GM21515 (cell line): ENCODE data around the gene PSMD8.
A peak's percentile ranks its signal among the peaks of the same experiment; 100 is the strongest.

Experiments
- ATAC-seq: cut with Tn5 transposase; IDR thresholded peaks from one replicate; pipeline ENCODE4 v1.9.1; 2021; ENCODE audit not compliant: unreplicated experiment

PSMD8 gene

DNA sequence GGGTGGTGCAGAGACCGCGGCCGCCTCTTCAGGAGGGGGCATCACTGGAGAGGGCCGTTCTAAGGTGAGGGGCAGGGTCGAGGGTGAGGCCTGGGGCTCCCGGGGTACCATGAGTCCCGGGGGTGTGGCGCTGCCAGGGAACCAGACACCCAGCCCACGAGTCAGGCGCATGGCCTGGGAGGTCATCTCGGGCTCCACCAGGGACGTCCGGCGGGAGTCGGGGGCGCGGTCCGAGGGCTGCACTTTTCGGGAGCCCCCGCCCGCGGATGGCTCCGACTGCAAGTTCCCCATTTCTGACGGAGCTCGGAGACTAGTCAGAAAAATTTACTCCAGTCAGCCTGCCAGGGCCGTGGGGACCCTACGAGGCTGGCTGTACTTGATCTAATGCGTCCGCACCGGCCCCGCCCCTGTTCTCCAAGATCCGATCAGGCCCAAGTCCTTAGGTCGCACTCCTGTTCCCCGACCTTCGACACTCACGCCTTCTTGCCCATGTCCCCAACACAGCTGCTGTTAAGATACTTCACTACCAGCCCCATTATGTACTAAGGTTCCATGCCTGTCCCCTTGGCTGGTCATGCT is 12.7 kb downstream of the PSMD8 start:
- no peak for ATAC-seq

DNA sequence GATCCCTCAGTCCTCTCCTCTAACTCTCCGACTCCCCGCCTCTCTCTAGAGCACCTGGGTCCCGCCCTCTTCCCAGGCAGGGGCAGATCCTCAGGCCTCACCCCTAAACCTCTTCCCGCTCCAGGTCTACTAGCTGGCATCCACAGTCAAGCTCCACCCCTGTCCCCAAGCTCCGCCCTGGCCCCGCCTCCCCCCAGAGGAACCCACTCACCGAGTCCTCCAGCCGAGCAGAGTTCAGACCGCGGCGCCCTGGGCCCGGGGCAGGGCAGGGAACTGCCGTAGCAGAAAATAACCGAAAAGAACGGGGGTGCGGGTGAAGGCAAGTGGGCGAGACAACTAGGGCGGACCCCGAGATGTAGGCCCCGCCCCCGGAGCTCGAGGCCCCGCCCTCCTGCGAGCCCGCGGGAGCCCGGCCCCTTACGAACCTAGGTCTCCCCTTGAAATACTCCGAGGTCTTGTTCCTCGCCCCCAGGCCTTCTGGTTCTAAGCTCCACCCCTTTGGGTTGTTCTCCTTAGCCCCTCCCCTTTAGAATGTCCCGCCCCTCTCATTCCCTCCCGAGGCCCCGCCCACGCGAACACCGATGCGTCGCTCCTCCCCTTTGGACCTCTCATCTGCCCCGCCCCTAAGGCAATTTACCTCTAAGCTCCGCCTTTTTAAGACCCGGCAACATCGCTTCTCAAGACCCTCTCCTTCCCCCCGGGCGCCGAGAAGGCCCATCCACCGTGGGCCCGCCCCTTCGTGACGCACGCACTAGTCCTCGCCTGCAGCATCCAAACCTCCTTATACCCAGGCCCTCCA is 13.4 kb downstream of the PSMD8 start, which contains the start of gene GGN:
GGN (minus strand) TSS at position 485 of the 799 bp plus-strand sequence. CDS start 773 bp downstream, outside the sequence.
- no peak for ATAC-seq

DNA sequence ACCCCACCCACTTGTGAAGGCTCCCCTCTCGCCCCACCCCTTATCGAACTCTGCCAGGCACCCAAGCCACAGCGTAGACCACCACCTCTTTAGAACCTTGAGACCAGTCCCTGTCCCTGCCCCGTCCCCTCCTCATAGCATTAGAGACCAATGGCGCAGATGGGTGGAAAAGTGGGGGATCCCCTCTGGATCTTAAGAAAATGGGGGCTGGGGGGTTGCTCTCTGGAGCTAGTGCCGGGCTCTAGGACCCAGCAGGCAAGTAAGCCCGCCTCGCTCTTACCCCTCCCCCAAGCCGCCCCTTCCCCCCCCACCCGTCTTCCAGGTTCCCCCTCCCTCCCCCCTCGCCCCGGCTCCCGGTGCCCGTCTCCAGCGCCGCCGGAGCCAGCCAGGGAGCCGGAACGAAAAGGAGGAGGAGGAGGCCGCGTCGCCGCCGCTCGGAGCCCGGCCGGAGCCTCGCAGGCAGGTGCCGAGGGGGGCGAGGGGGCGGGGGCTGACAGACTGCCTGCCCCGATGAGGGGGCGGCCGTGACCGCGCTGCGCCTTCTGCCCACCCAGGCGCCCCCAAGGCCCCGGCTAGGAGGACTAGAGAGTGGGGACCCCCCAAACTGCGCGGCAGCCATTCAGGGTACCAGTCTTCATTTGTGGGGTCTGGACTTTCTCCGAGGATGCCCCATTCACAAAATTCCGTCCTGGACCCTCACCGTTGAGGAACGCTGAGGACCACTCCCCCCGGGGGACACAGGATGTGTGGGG is 14.2 kb downstream of the PSMD8 start, which contains the start of gene SPRED3:
SPRED3 (plus strand) TSS at position 349 of the 752 bp plus-strand sequence. CDS start 1,606 bp downstream, outside the sequence.
- no peak for ATAC-seq

DNA sequence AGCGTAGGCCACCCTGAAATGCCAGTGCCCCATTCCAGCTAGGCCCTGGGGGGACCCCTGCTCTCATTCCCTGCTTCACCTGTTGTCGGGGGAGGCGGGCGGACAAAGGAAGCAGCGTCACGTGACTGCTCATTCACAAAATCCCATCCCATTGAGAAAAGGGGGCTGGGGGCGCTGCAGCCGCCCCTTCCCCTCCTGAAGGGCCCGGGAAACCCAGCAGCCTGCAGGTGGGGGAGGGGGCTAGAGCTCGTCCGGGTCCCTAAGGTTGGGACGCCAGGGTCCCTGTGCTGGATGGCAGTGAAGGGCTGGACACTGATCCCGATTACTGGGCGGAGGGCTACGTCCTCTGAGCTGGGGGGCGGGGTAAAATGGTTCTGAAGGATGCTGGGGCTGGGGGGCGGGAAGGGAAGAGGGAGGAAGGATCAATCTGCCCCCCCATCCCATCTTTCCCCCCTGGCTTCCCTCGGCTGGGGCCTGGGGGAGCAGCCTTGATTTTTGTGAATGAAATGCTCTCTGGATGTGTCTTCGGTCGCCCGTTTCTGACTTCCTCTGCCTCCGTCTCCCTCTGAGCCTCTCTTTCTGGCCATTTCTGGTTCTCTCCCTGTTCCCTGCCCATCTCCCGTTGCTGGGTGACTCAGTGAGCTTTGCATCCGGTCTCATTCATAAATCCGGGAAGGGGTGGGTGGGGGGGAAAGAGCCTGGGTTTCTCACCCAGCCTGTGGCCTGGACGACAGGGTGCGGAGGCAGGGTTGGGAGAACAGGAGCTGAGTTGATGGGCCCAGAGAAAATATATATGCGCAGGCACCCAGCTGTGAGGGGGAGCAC is 14.9 kb downstream of the PSMD8 start:
- no peak for ATAC-seq

DNA sequence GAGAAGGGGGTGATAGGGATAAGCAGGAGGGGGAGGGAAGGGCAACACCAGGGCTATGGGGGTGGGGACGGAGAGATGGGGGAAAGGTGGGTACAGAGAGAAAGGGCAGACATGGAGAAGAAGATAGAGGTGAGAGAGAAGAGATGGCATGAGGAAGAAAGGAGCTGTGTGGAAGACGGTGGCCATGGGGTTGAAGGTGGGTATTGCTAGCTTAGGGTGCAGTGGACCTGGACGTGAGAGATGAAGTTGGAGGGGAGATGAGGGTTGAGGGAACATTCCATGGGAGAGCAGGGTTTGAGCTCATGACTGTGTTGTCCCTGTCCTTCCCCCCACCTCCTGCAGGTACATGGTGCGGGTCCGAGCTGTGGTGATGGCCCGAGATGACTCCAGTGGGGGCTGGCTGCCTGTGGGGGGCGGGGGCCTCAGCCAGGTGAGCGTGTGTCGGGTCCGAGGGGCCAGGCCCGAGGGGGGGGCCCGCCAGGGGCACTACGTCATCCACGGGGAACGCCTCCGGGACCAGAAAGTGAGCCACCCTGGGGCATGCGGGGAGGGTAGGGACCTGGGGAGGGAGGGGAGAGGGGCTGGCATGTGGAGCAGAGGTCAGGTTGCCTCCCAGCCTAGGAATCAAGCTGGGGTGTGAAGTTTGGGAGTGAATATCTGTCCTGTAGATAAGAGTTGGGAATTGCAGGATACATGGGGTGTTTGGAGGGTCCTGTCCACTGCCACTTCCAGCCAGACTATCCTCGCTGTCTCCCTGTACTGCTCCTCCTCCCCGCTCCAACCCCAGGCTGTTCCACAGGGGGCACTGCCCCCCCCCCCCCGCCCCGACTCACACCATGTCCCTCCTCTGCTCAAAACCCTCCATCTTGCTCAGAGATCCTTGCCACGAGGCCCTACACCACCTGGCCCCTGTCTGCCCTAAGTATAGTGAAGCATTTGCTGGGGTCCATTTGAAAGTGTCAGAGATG is 15.9 kb downstream of the PSMD8 start:
- no peak for ATAC-seq

DNA sequence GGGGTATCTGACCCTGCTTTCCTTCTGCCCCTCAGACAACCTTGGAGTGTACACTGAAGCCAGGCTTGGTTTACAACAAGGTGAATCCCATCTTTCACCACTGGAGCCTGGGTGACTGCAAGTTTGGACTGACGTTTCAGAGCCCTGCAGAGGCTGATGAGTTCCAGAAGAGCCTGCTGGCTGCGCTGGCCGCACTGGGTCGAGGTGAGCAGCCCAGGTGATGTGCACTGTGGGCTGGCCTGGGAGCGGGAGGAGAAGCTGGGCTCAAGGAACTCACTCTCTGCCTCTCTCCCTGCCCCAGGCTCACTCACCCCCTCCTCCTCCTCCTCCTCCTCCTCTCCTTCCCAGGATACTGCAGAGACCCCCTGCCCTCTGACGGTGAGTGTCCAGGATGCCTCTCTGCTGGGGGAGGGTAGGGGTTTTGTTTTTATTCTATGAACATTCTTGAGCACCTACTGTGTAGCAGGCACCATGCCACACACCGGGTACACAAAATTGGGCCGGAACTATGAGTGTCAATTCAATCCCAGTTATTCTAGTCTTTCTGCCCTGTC is 17.6 kb downstream of the PSMD8 start:
- no peak for ATAC-seq

DNA sequence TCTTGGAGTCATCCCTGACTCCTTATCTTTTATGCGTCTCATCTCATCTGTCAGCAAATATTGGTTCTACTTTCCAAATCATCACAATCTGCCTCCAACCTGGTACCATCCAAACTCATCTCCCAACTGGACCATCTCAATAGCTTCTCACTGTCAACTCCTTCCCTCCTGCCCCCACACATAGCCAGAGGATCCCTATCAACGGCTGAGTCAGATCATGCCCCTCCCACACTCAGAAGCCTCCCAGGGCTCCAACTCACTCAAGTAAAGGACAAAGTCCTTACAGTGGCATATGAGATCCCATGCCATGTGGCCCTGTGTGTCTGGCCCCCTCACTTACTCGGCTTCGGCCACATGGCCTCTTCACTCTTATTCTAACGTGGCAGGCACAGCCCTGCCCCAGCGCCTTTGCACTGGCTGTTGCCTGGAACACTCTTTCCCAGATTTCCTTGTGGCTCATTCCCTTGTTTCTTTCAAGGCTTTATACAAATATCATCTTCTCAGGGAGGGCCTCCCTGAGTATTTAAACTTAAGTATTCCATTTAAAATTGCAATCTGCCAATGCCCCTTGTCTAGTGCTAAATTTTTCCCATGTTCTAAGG is 18.4 kb downstream of the PSMD8 start:
- no peak for ATAC-seq

DNA sequence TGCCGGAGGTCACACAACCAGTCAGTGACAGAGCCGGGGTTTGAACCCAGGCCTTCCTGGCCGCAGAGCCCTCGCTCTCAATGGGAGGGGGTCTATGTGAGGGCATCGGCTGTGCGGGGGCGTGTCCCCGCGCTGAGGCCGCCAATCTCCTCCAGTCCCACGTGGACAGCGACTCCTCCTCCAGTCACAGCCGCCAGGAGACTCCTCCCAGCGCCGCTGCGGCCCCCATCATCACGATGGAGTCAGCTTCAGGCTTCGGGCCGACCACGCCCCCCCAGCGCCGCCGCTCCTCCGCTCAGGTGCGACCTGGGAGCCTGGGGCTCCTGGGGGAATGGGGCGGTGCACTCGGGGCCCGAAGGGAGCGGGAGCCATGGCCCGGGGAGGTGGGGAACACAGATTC is 20.1 kb downstream of the PSMD8 start:
- no peak for ATAC-seq

DNA sequence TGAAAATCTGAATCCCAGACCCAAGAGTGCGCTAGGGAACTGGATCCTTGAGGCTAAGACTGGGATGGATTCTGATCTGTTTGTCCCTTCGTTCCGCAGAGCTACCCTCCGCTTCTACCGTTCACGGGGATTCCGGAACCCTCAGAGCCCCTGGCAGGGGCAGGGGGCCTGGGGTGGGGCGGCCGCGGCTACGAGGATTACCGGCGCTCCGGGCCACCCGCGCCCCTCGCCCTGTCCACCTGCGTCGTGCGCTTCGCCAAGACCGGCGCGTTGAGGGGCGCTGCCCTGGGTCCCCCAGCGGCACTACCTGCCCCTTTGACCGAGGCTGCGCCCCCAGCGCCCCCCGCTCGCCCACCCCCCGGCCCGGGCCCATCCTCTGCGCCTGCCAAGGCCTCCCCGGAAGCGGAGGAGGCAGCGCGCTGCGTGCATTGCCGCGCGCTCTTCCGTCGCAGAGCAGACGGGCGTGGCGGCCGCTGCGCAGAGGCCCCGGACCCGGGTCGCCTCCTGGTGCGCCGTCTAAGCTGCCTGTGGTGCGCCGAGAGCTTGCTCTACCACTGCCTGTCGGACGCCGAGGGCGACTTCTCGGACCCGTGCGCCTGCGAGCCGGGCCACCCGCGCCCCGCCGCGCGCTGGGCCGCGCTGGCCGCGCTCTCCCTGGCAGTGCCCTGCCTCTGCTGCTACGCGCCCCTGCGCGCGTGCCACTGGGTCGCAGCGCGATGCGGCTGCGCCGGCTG is 21.2 kb downstream of the PSMD8 start:
- ATAC-seq: no peak

DNA sequence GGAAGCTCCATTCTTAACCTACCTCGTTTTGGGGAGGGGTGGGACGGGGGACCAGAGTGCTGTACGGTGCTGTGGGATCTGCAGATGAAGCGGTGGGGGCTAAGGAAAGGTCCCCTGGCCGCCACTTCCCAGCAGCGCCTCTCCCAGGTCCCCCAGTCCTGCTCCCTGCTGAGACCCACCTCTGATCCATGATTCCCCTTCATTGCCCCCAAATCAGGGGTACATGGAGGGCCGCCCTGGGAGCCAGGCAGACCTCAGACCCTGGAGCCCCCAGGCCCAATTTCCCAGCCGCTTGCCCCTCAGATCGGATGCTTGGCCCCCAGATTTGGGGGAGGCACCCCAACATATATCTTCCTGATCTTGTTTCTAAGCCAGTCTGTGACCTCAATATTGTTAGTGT is 24.7 kb downstream of the PSMD8 start:
- ATAC-seq: no peak

DNA sequence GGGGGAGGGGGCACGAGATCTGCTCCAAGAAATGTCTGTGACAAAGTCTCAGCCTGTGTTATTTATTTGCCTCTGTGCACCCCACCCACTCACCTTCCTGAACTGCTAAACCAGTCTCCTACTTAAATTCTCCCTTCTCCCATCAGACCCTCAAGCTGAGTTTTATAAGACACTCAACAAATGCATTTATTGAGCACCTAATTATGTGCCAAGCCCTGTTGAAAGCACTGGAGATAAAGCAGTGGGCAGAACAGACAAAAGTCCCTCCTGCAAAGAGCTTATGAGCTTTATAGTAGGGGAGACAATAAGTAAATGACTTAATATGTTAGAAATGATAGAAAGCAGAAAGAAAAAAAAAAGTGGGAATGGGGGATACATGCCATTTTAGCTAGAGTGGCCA is 25.2 kb downstream of the PSMD8 start:
- no peak for ATAC-seq

DNA sequence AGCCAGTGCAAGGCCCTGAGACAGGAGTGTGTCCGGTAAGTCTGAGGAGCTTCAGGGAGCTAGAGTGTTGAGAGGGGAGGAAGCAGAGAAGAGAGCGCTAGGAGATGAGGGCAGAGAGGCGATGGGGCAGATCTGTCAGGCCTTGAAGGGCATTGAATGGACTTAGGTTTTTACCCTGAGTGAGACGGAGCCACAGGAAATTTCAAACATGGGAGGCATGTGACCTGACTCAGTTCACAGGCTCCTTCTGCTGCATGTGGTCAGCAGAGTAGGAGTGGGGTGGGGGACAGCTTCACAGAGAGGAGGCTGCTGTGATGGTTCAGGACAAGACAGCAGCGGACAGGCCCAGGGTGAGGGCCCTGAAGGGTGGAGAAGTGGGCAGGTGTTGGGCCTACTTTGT is 26.0 kb downstream of the PSMD8 start:
- no peak for ATAC-seq

DNA sequence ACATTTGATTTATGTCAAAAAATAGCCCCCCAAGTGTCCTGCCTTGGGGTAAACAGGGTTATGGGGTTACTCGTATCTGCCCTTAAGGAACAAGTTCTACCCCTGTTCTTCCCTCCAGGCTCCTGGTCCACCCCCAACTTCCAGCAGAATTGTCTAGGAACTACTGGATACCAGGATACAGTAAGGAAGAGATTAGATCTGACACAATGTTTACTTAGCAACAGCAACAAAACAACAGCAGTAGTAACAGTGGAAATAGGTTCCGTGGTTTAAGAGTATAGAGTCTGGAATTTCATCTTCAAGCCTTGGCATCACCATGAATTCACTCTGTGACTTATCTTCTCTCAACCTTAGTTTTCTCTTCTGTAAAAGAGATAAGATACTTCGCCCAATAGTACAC is 26.8 kb downstream of the PSMD8 start:
- ATAC-seq: no peak

DNA sequence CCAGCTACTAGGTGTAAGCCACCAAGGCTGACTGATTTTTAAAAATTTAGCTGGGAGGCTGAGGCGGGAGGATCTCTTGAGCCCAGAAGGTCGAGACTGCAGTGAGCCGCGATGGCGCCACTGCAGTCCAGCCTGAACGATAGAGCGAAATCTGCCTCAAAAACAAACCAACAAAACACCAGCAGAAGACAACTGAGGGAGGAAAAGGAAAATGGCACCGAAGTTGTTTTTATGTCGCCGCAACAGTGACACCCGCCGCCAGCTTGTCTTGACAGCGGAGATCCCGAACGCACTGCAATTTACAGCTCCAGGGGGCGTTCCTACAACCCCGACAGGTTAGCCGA is 28.2 kb downstream of the PSMD8 start:
- peak; percentile 8 for ATAC-seq

DNA sequence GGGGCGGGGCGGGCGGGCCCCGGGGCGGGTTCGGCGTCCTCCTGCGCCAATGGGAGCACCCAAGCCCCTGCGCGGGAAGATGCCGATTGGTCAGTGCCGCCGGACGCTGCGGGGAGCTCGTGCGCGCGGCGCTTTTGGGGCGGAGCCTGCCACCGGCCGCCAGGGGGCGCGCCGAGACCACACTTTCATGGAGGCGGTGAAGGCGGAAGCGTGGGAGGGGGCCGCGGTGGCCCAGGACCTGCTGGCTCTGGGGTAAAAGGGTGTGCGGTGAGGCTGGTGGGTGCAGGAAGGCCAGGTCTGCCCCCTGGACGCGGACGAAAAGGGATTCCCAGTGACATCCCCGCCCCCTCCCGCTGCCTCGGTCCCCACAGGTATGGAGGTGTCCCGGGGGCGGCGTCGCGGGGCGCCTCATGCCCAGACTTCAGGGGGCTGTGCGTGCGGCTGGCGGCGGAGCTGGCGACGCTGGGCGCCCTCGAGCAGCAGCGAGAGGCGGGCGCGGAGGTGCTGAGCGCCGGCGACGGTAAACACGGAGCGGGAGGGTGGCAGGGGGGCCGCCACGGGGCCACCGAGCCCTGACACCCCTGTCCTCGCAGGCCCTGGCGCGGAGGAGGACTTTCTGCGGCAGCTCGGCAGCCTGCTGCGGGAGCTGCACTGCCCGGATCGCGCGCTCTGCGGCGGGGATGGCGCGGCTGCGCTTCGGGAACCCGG is 28.8 kb downstream of the PSMD8 start, which contains the start of gene FAM98C:
FAM98C (plus strand) TSS at position 127 of the 708 bp plus-strand sequence; CDS start at position 188, 61 bp downstream.
- ATAC-seq: peak; percentile 83

DNA sequence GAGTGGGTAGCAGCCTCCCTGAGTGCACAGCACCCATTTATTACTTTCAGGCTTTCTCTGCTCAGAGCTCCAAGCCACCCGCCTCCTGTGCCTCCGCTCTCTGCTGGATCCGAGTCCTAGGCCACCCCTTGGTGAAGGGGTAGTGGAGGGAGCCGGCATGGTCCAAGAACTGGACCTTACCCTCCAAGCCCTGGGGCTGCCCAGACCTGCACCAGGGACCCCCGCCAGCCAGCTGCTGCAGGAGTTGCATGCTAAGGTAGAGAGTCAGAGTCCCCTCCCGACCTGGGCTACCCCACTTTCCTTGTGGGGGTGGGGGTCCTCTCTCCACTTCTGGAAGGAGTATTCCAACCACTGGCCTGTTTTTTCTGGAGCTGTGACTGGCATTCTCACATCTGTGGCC is 30.5 kb downstream of the PSMD8 start:
- ATAC-seq: no peak

DNA sequence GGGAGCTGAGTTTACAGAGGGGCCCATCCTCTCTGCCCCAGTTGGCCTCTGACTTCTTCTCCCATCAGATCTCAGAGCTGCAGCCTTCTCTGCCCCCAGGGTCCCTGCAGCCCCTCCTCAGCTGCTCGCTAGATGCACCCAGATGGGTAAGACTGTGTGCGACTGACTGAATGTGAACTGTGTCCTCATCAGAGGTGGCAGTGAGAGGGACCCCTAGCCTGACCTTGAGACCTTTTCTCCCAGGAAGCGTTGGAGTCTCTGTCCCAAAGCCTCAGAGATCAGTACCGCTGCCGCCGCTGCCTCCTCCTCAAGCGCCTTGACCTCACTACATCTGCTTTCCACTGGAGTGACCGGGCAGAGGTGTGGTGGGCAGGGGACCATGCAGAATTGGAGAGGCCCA is 30.9 kb downstream of the PSMD8 start:
- no peak for ATAC-seq

DNA sequence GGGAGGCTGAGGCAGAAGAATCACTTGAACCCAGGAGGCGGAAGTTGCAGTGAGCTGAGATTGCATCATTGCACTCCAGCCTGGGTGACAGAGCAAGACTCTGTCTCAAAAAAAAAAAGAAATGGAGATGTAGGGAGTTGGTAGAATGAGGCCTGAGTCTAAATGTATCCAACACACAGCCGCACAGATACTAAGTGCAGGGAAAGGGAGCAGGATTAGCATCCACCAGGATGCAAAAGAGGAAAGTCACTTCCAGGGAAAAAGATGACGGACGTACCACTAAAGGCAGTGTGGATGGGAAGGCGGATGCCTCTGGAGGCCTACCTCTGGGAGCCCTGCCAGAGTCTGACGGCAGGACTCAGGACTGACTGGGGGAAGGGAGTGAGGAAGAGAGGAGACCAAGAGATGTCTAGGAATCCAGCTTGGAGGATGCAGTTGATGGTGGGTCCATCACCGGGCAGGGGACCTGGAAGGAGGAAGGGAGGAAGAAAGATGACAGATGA is 35.3 kb downstream of the PSMD8 start:
- no peak for ATAC-seq
